Sigmoid colon (tissue), 7 donors: ENCODE results near the gene DTX1. TPM values are rescaled to one million over a fixed set of nuclear protein-coding genes. Genes with fewer than 3 reads are reported as not detected.

Experiments
- DNase-seq: peaks from one replicate; pipeline ENCODE4 v3.0.0-alpha.2; 2019
- H3K27ac ChIP-seq, 4 donors: fragments of 200-600 bp; sonication (generic); one replicate each; pipeline ENCODE4 v1.5.1; 2016 to 2019; ENCODE audit warnings: mild to moderate bottlenecking in 1 of 4
- H3K27me3 ChIP-seq, 3 donors: fragments of 200-600 bp; sonication (generic); one replicate each; pipeline ENCODE4 v1.5.1; 2019; ENCODE audit warnings: mild to moderate bottlenecking in 1 of 3
- H3K36me3 ChIP-seq, 4 donors: fragments of 200-600 bp; sonication (generic); one replicate each; pipeline ENCODE4 v1.5.1; 2016 to 2019
- H3K4me1 ChIP-seq, 4 donors: fragments of 200-600 bp; sonication (generic); one replicate each; pipeline ENCODE4 v1.5.1; 2017 to 2019
- H3K4me3 ChIP-seq, 4 donors: fragments of 200-600 bp; sonication (generic); one replicate each; pipeline ENCODE4 v1.5.1; 2017 to 2019; ENCODE audit warnings: mild to moderate bottlenecking in 2 of 4, moderate library complexity in 1 of 4
- H3K9me3 ChIP-seq, 4 donors: fragments of 200-600 bp in 3 of 4; sonication (generic) in 3 of 4; one replicate each; pipeline versions ENCODE4 v1.5.1 to v1.6.1; 2013 to 2019
- EP300 ChIP-seq, 4 donors: sonication (generic); formaldehyde crosslinking; IDR thresholded peaks; one replicate each; pipeline ENCODE4 v1.6.1; 2017; ENCODE audit warnings: antibody characterized with exemption in 4 of 4
- POLR2A ChIP-seq, 2 donors: fragments of 450-650 bp; IDR thresholded peaks; one replicate each; pipeline ENCODE4 v1.6.1; 2016; ENCODE audit warnings: antibody characterized with exemption in 2 of 2, mild to moderate bottlenecking in 2 of 2, moderate library complexity in 2 of 2
- POLR2AphosphoS5 ChIP-seq, 4 donors: sonication (generic); formaldehyde crosslinking; IDR thresholded peaks; one replicate each; pipeline ENCODE4 v1.6.1; 2017; ENCODE audit warnings: antibody characterized with exemption in 4 of 4
- WGBS, 2 donors: extraction: QIAGEN DNeasy Blood & Tissue Kit; methylation state at CpG; one replicate each; pipeline ENCODE4 v1.1.7; 2013; 5-methylcytosine and 5-hydroxymethylcytosine counted together
- intact Hi-C: fragments of 100-400 bp; cut with DNase I; formaldehyde crosslinking; loops from one replicate; pipeline ENCODE4 v1.15.1; 2023
- polyA plus RNA-seq, 3 donors: library from polyadenylated mRNA; stranded (reverse); fragments of 200-250 nt; gene quantifications; one replicate each; pipeline ENCODE4 v1.2.3, GENCODE V29; 2013
- total RNA-seq, 4 donors: library from RNA; depleted of rRNA; stranded (reverse); fragments of >200 nt; gene quantifications; one replicate each; pipeline ENCODE4 v1.1.0, GENCODE V29; 2016
- TF ChIP-seq, protein P1 (sequence below), 4 experiments: fragments of 450-650 bp in 3 of 4; fragments of 200-600 bp in 1 of 4; IDR thresholded peaks; one replicate each; pipeline ENCODE4 v1.5.1; 2016 to 2019; ENCODE audit warnings: antibody characterized with exemption in 4 of 4, mild to moderate bottlenecking in 3 of 4, moderate library complexity in 2 of 4
- donor health status: healthy with polysubstance abuse.
- donor health status: Bipolar disorder and iron deficiency.
- donor health status: healthy.

The DTX1 gene
- total and polyA plus RNA-seq, 7 donors: 1.2 to 15.8 (median 3.0) TPM

DNA sequence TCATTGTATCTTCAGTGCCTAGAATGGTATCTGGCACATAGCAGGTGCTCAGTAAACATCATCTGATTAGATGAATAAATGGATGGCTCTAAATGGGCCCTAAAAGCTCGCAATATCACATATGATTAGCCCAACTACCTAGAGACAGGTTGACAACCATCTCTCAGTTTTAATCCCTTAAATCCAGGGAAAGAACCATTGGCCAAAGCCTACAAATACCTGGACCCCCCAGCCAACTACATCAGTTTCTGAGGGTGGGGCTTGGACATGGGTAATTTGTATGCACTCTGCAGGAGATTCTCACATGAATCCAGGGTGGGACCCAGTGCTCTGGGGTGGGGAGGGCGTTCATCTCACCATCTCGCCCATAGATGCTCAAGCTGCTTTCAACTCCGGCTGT lies 4.8 kb upstream of the DTX1 start:
- Histone ChIP-seq H3K4me1 (peaks cover 0 to 5% (median 5%) of the 10 kb centered on the region in 4 donors), H3K27me3 (peaks cover 2 to 57% (median 15%) of the 10 kb centered on the region in 3 donors), H3K4me3 (no peak overlapping the region), H3K9me3 (no peaks in the 10 kb centered on the region), H3K27ac (no peak overlapping the region), H3K36me3 (no peaks in the 10 kb centered on the region)
- WGBS, 2 donors: 69 to 92% methylated on average over 4 of the region's 4 CpGs
- DNase-seq: no peak
- intact Hi-C loops: no loop called here
- TF ChIP-seq POLR2AphosphoS5 (IDR thresholded peaks at IDR 0.05) (no peak), EP300 (IDR thresholded peaks at IDR 0.05) (no peak), POLR2A (IDR thresholded peaks at IDR 0.05) (no peak)
- TF ChIP-seq, protein P1, sequence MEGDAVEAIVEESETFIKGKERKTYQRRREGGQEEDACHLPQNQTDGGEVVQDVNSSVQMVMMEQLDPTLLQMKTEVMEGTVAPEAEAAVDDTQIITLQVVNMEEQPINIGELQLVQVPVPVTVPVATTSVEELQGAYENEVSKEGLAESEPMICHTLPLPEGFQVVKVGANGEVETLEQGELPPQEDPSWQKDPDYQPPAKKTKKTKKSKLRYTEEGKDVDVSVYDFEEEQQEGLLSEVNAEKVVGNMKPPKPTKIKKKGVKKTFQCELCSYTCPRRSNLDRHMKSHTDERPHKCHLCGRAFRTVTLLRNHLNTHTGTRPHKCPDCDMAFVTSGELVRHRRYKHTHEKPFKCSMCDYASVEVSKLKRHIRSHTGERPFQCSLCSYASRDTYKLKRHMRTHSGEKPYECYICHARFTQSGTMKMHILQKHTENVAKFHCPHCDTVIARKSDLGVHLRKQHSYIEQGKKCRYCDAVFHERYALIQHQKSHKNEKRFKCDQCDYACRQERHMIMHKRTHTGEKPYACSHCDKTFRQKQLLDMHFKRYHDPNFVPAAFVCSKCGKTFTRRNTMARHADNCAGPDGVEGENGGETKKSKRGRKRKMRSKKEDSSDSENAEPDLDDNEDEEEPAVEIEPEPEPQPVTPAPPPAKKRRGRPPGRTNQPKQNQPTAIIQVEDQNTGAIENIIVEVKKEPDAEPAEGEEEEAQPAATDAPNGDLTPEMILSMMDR (IDR thresholded peaks at IDR 0.05): no peak

DNA sequence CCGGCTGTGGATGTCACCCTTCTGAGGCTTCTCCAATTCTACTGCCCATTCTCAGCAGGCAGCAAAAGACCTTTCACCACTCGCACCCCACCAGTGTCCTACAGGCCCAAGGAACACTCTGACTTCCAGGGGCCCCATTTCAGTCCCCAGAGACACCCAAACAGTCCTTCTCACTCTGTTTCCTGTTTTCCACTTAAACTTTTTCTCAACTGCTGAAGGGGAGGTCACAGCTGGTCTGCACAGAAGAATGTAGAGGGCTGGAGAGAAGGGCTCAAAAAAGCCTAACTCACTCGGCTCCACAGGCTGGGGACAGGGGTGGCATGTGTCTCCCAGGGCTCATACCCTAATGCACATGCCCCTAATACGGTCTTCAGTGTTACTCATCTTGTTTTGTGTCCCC lies 4.2 kb upstream of the DTX1 start:
- intact Hi-C loops: no loop called here
- Histone ChIP-seq H3K4me3 (no peak overlapping the region), H3K36me3 (no peaks in the 10 kb centered on the region), H3K27me3 (peaks cover 7 to 63% (median 20%) of the 10 kb centered on the region in 3 donors), H3K4me1 (peaks cover 0 to 11% (median 10%) of the 10 kb centered on the region in 4 donors), H3K9me3 (no peaks in the 10 kb centered on the region), H3K27ac (no peak overlapping the region)
- TF ChIP-seq EP300 (IDR thresholded peaks at IDR 0.05): no peak
- TF ChIP-seq POLR2A (IDR thresholded peaks at IDR 0.05): no peak
- TF ChIP-seq, protein P1 (IDR thresholded peaks at IDR 0.05): no peak
- TF ChIP-seq POLR2AphosphoS5 (IDR thresholded peaks at IDR 0.05): no peak
- DNase-seq: no peak
- WGBS, 2 donors: 54 to 68% methylated on average over 4 of the region's 4 CpGs

DNA sequence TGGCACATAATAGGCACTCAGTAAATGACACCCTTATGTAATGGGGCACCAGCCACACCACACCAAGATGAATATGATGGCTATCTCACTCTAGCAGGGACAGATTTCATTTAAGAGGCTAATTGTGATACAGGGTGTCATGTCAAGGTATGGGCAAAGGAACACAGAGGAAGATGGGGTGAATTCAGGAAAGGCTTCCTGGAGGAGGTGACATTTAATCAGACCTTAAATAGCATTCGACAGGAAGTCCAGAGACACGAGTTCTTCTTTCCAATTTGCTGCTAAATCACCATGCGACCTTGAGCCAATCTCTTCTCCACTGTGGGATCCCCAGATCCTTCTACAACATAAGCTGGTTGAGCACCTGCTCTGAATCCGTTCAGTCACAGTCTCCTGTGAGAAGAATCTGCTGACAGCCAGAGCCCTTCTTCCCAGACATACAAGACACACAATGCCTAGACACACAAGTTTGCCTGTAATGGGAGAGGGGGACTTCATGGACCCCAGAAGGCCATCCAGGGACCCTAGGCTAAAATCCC lies 1.5 kb upstream of the DTX1 start:
- Histone ChIP-seq H3K36me3 (no peaks in the 10 kb centered on the region), H3K27me3 (peaks cover 16 to 66% (median 35%) of the 10 kb centered on the region in 3 donors), H3K4me3 (no peak overlapping the region), H3K9me3 (no peaks in the 10 kb centered on the region), H3K27ac (no peak overlapping the region), H3K4me1 (peaks cover 0 to 14% (median 13%) of the 10 kb centered on the region in 4 donors)
- intact Hi-C loops: no loop called here
- WGBS, 2 donors: 55 to 65% methylated on average over 4 of the region's 4 CpGs
- DNase-seq: no peak
- TF ChIP-seq EP300 (IDR thresholded peaks at IDR 0.05) (no peak), POLR2AphosphoS5 (IDR thresholded peaks at IDR 0.05) (no peak), POLR2A (IDR thresholded peaks at IDR 0.05) (no peak)
- TF ChIP-seq, protein P1 (IDR thresholded peaks at IDR 0.05): no peak

DNA sequence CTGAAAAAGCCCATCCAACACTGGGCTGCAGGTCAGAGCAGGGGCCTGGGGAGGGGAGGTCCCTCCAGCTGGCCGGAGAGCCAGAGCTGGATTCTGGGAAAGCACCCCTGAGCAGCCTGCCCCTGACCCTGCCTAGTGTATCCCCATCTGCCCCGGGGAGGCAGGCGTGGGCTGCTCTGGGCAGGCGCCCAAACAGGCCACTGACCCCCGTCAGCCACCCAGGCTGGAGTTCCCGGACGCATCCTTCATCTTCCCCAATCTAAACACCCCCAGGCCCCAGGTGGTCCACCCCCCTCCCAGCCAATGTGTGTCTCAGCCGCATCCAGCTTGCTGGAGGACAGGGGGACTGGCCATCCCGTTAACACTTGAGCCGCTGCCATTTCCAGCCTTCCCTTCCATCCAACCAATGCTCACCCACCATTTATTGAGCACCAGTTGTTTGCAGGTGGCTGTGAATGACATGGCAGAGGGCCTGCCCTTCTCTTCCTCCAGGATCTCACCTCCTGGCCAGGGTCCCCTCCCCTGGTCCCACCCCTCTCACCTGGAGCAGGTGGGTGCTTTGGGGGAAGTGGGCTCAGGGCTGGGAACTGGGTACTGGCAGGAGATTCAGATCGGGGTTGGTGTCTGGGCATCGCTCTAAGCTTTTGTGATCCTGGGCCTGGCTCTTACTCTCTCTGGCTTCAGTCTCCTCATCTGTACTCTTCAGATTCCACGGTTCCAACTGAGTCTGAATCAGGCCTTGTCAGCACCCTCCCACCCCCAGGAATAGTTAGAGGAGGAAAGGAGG lies 743 bp upstream of the DTX1 start:
- Histone ChIP-seq H3K4me3 (peak overlapping the region in 1 of 4 donors; percentile 34), H3K27me3 (peaks cover 16 to 59% (median 35%) of the 10 kb centered on the region in 3 donors), H3K27ac (no peak overlapping the region), H3K36me3 (no peaks in the 10 kb centered on the region), H3K9me3 (no peaks in the 10 kb centered on the region), H3K4me1 (peaks cover 0 to 14% (median 13%) of the 10 kb centered on the region in 4 donors)
- DNase-seq: no peak
- no peak for TF ChIP-seq POLR2A (IDR thresholded peaks at IDR 0.05)
- TF ChIP-seq, protein P1 (IDR thresholded peaks at IDR 0.05): no peak
- TF ChIP-seq POLR2AphosphoS5 (IDR thresholded peaks at IDR 0.05): no peak
- TF ChIP-seq EP300 (IDR thresholded peaks at IDR 0.05): no peak
- 61 to 65% methylated on average over 13 of the region's 13 CpGs for WGBS, 2 donors
- intact Hi-C loops: no loop called here
